ENCODE measurements around the gene ZNF284.
A peak's percentile ranks its signal among the peaks of the same experiment; 100 is the strongest.

The ZNF284 gene

DNA sequence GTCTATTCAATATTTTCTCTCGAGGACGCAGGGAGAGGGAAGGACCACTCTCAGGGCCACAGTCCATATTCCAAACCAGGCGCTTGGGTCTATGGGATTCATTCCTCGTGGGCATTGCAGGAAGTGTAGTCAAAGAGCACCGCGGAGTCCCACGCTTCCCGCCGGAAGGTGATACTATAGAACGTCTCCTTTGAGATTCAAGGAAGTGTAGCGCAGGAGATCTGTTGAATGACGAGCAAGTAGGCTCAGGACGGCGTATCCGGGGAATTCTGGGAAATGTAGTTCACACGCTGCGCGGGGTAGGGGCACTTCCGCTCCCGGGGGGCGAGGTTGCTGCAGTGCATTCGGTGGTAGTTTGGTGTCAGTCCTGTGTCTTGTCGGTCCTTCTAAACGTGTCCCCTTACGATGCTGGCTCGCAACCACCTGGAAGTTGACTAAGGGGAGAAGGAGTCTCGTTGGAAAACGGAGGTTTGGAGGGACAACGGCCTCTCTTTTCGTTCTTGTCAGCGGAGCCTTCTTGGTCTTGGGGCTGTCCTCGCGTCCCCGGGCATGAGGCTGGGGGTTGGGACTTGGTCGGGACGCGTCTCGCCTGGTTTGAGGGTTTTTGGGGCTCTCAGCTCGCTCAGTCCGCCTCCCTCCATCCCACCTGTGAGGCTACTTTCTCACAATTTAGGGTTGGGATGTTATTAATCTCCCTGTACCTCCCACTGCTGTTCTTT is at the start of gene ZNF284:
Gene ZNF284 (plus strand): TSS at position 336 of the 719 bp plus-strand sequence. CDS start 4,231 bp downstream, outside the sequence.
- peak; percentile 79 for DNase-seq (ENCODE audit: low read depth)

DNA sequence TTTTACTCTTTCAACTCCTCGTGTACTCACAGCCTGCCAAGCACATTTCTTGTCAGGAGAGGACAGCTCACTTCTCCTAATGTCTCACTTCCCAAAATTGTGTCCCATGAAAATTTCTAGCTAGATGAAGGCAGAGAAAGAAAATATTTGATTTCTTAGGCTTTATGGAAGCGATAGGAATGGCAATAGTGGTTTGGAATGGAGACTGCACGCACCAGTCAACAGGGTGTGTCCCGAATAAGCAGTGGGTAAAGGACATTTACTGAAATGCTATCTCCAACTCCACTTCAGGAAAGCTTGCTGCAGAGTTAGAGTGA is 47.1 kb upstream of the ZNF284 start:
- no peak for DNase-seq (ENCODE audit: low read depth)

DNA sequence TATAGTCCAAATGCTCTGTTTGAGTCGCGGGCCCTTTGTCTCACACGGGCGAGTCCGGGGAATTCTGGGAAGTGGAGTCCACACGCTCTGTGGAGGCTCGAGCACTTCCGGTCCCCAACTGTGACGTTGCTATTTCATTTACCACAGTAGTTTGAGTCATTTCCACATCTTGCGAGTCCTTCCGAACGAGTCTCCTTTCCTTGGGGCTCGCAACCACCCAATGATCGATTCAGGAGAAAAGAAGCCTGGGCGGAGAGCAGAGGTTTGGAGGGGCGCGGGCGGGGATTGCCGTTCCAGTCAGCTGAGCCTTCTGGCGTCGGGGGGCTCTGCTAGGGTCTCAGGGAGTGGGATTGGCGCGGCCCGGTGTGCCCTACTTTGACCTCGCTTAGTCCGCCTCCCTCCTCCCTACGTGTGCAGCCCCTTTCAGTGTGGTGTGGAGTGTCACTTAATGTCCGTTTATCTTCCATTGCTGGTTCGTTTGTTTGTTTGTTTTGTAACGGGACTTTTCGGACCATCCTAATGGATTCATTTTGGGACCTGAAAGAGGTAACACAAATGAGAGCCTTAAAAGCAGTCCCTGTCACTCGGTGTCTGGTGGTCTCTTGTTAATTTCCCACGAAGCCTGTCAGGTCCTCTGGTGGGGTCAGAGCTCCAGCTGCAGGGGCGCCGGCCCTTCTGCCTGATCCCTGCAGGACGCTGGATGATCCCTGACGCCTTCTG is 46.6 kb upstream of the ZNF284 start, which contains the start of gene ZNF222:
Gene ZNF222 (plus strand): TSS at position 163 of the 720 bp plus-strand sequence. CDS start 58 bp downstream, at position 221.
- peak; percentile 69 for DNase-seq (ENCODE audit: low read depth)

DNA sequence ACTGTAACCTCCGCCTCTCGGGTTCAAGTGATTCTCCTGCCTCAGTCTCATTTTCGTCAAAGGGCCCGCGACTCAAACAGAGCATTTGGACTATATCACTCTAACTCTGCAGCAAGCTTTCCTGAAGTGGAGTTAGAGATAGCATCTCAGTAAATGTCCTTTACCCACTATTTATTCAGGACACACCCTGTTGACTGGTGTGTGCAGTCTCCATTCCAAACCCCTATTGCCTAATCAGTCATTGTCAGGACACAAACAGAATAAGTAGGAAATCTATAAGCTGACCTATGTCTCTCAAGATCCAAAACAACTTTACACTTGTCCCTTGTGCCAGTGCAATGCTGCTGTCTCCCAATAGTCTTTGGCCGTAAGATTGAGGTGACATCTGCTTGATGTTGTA is 45.3 kb upstream of the ZNF284 start:
- DNase-seq (ENCODE audit: low read depth), result no peak

DNA sequence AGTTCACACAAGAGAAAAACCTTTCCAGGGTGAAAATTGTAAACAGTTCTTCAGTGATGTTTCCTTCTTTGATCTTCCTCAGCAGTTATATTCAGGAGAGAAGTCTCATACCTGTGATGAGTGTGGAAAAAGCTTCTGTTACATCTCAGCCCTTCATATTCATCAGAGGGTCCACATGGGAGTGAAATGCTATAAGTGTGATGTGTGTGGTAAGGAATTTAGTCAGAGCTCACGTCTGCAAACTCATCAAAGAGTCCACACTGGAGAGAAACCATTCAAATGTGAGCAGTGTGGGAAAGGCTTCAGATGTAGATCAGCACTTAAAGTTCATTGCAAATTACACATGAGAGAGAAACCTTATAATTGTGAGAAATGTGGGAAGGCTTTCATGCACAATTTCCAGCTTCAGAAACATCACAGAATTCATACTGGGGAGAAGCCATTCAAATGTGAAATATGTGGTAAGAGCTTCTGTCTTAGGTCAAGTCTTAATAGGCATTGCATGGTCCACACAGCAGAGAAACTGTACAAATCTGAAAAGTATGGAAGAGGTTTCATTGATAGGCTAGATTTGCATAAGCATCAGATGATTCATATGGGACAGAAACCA is 39.9 kb upstream of the ZNF284 start:
- no peak for DNase-seq (ENCODE audit: low read depth)

DNA sequence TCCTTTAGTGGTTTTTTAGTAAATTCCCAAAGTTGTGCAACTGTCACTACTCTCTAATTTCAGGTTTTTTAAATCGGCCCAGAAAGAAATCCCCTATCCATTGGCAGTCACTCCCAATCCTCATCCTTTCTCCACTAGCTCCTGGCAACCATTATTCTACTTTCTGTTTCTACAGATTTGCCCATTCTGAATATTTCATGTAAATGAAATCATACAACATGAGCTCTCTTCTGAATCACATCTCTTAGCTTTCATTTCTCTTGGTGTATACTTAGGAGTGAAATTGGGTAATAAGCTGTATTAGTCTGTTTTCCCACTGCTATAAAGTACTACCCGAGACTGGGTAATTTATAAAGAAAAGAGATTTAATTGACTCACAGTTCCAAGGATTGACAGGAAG is 29.8 kb upstream of the ZNF284 start:
- no peak for DNase-seq (ENCODE audit: low read depth)

DNA sequence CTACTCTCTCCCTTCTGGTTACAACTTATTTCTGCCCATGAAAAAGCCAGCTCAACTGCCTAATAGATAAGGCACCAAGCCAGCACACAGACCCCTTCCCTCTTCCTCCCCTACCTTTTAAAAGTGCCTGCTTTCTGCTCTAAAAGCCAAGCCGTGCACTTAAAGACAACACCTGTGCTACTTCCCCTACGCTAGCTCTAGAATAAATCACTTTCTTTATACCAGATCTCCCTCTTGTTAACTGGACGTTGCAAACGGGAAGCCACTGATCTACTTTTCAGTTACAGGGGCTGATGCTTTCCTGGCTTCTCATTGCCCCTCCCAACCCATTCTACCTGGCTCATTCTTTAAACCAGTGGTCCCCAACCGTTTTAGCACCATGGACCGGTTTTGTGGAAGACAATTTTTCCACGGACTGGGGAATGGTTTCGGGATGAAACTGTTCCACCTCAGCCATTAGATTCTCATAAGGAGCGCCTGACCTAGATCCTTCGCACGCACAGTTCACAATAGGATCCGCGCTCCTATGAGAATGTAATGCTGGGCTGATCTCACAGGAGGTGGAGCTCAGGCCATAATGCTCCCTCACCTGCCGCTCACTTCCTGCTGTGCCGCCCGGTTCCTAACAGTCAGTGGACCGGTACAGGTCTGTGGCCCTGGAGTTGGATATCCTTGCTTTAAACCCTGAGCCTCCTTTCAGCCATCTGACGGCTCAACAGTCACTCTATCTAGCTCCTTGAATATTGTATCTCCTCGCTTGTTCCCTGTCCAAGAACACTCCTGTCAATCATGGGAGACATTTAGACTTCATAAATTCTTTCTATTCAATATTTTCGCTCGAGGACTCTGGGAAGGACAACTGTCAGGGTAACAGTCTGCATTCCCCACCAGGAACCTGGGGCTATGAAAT is 21.0 kb upstream of the ZNF284 start:
- DNase-seq (ENCODE audit: low read depth), result peak; percentile 0

DNA sequence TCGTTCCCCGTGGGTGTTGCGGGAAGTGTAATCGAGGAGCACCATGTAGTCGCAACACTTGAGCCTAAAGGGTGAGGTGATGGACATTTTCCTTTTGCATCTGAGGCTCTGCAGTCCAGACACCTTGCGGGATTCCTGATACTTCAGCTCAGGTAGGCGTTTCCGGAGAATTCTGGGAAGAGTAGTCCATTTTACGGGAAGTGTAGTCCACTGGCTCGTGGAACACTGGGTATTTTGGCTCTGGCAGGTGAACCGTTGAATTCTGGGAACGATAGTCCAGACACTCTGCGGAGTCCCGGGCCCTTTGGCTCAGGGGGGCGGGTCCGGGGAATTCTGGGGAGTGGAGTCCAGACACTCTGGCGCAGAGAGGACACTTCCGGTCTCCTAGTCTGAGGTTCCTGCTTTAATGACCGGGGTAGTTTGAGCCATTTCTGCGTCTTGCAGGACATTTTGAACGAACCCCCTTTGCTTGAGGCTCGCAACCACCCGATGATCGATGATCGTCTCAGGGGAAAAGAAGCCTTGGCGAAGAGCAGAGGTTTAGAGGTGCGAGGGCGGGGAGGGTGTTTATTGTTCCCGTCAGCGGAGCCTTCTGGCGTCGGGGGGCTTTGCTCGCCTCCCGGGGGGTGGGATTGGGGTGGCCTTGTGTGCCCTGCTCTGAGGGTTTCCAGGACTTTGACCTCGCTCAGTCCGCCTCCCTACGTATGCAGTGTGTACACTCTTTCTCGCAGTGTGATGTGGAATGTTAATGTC is 20.1 kb upstream of the ZNF284 start, which contains the start of gene ZNF223:
Gene ZNF223 (plus strand): TSS at position 387 of the 753 bp plus-strand sequence. CDS start 3,141 bp downstream, outside the sequence.
- peak; percentile 68 for DNase-seq (ENCODE audit: low read depth)

DNA sequence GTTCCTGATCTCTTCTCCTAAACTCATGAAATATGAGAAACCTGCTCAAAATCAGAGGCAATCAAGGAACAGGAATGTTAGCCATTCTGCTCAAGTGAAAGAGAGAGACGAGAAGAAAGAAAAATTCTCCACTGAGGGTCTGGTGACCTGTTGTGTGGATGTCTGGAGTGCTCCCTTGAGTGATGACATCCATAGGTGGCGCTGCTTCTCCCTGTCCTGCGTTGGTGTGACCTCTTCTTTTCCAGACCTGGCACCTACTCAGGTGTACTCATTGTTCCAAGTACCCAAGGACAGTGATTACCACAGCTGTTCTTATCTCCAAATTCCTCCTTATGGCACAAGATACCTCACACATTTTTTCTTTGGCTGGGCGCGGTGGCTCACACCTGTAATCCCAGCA is 16.1 kb upstream of the ZNF284 start:
- no peak for DNase-seq (ENCODE audit: low read depth)

DNA sequence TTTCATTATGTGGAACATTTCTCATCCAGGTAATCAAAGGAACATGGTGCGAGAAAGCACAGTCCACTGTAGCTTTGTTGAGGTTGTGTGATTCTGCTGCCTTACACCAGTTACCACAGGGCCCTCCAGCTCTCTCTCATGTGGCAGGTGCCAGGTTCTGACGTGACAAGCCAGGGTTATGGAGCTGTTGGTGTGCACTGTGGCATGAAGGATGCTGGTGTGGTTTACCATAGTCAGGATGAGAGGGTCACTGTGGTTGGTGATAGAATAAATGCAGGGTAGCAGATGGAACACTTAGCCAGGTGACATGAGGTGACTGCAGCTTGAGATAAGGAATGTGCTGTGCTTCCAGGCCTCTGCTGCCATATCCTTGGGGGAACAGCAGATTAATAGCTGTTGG is 12.7 kb upstream of the ZNF284 start:
- no peak for DNase-seq (ENCODE audit: low read depth)

DNA sequence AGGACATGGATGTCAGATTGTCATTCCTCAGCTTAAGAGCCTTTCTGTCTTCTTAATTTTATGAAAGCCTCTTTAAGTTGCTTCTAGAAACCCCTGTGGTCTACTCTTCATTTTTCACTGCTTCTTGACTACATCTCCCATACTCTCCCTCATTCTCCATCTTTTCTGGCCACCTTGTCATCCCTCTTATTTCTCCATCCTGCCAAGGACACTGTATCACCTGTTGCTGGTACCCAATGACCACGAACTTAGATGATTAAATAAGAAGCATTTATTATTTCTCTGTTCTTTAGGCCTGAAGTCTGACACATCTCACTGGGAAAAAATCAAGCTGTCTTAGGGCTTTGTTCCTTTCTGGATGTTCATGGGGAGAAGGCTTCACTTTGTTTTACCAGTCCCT is 10.9 kb upstream of the ZNF284 start:
- DNase-seq (ENCODE audit: low read depth), result no peak

DNA sequence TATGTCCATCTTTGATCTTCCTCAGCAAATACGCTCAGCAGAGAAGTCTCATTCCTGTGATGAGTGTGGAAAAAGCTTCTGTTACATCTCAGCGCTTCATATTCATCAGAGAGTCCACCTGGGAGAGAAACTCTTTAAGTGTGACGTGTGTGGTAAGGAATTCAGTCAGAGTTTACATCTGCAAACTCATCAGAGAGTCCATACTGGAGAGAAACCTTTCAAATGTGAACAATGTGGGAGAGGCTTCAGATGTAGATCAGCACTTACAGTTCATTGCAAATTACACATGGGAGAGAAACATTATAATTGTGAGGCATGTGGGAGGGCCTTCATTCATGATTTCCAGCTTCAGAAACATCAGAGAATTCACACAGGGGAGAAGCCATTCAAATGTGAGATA is 5.7 kb upstream of the ZNF284 start:
- no peak for DNase-seq (ENCODE audit: low read depth)

DNA sequence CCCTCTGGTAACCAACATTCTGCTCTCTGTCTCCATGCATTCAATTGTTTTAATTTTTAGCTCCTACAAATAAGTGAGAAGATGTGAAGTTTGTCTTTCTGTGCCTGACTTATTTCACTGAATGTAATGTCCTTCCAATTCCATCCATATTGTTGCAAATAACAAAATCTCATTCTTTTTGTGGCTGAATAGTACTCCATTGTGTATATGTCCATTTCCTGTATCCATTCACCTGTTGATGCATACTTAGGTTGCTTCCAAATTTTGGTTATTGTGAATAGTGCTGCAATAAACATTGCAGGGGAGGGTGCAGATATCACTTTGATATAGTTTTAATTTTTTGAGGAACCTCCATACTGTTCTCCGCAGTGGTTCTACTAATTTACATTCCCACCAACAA is 2.5 kb upstream of the ZNF284 start:
- DNase-seq (ENCODE audit: low read depth), result no peak

DNA sequence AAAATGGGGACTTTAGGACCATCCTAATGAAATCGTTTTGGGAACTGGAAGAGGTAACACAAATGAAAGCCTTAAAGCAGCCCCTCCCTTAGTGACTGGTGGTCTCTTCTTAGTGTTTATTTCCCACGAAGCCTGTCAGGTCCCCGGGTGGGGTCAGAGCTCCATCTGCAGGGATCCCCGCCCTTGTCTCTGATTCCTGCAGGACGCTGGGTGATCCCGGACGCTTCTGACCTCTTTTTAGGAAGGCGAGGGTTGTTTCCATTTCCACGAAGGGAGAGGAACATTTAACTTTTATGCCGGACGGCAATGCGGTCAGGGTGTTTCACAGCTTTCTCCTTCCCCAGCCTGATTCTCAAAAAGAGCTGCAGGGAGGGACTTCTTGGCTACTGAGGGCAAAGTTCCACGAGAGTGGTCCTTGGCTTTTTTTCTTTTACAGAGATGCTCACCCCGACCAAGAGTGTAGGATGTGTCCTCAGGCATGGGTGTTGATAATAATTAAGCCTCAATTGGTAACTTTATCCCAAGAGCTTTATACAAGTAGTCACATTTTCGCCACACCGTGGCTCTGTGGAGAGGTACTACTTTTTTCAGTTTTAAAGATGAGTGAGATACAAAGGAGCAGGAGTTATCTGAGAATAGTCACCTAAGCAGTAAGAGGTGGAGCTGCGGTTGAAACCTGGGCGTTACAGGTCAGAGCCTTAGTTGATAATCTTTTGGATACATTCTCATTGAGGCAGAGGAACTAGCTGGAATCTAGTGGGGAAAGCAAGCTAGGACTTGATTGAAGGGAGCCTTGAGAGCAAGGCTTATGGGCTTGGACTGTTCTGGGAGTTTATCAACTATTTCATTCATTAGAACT is 813 bp downstream of the ZNF284 start:
- DNase-seq (ENCODE audit: low read depth), result no peak

DNA sequence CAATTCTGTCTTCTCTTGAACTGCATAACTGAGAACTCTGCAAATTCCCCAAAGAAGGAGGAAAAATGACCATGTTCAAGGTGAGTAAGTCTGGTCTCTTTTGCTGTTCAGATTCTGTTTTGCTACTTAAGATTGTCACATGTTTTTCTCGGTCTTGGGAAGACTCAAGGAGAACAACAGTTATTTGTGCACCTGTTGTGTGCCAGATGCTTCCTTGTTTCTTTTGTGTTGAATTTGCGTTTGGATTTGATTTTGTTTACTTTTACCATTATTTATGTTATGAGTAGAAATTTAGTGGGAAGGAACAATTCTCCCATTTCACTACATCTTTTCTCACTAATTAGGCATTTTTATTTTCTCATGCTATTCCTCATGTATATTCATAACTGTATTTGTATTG is 4.4 kb downstream of the ZNF284 start:
- no peak for DNase-seq (ENCODE audit: low read depth)

DNA sequence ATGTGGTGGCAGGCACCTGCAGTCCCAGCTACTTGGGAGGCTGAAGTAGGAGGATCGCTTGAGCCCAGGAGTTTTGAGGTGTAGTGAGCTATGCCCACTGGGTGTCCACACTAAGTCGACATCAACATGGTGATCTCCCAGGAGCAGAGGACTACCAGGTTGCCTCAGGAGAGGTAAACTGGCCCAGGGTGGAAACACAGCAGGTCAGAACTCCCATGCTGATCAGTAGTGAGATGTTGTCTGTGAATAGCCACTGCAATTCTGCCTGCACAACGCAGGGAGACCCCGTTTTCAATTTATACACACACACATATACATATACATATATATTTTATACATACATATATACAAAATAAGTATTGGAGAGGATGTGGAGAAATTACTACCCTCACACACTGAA is 20.1 kb downstream of the ZNF284 start:
- DNase-seq (ENCODE audit: low read depth), result no peak

DNA sequence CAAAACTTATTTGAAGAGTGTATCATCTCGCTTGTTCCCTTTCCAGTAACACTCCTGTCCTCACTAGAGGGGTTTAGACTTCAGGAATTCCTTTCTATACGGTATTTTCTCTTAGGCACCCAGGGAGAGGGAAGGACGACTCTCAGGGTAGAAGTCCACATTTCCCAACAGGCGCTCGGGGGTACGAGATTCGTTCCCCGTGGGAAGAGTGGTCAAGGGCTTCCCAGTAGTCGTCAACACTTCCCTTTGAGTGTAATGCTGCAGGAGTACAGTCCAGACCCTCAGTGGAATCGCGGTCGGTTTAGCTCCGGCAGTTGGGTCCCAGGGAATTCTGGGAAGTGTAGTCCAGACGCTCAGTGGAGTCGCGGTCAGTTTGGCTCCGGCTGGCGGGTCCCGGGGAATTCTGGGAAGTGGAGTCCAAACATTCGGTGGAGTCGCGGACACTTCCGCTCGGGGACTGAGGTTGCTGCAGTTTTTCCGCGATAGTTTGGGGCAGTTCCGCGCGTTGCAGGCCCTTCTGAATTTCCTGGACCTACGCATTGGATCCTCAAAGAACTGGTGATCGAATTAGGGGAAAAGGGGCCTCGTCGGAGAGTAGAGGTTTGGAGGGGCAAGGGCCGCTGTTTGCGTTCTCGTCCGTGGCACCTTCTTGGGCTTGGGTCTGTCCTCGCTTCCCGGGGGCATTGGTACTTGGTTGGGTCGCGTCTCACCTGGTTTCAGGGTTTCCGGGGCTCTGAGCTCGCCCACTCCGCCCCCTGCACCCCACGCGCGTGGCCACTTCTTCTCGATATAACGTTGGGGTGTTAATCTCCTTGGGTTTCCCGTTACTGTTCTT is 22.2 kb downstream of the ZNF284 start, which contains the start of gene ZNF224:
Gene ZNF224 (plus strand): TSS at position 431 of the 835 bp plus-strand sequence. CDS start 3,513 bp downstream, outside the sequence.
- peak; percentile 78 for DNase-seq (ENCODE audit: low read depth)

DNA sequence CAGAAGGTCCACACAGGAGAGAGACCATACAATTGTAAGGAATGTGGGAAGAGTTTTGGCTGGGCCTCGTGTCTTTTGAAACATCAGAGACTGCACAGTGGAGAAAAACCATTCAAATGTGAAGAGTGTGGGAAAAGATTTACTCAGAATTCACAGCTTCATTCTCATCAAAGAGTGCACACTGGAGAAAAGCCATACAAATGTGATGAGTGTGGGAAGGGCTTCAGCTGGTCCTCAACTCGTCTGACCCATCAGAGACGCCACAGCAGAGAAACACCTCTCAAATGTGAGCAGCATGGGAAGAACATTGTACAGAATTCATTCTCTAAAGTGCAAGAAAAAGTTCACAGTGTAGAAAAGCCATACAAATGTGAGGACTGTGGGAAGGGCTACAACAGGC is 35.8 kb downstream of the ZNF284 start:
- no peak for DNase-seq (ENCODE audit: low read depth)

DNA sequence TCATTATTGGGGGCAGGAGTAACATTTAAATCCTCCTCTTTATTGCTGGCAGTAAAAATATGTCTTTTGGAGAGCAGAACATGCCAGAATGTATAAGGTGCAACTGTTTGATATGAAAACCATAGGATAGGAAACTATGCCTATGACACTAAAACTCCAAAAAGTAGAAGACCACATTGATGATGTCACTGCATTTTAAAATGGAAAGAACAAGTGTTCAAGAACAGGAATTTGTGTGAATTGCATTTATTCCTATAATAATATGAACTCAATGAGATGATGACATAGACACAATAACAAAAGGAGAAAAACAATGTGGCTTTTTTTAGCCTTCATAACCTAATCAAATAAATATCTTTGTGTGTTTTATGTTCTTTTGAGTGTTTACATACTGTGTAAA is 37.5 kb downstream of the ZNF284 start:
- no peak for DNase-seq (ENCODE audit: low read depth)
